Prostate gland (tissue), 2 donors: ENCODE results near the gene AKT1S1.

Experiments used
- CTCF ChIP-seq, 4 experiments: fragments of 200-600 bp in 2 of 4; fragments of 450-650 bp in 2 of 4; sonication (generic) in 2 of 4; IDR thresholded peaks; 1 replicate in 3 of 4; 2 replicates in 1 of 4; pipeline ENCODE4 v1.5.1; 2016 to 2019; ENCODE audit warnings: antibody characterized with exemption in 4 of 4, mild to moderate bottlenecking in 2 of 4, moderate library complexity in 2 of 4
- POLR2A ChIP-seq: fragments of 450-650 bp; IDR thresholded peaks from one replicate; pipeline ENCODE4 v1.6.1; 2016; ENCODE audit warnings: antibody characterized with exemption, mild to moderate bottlenecking

DNA sequence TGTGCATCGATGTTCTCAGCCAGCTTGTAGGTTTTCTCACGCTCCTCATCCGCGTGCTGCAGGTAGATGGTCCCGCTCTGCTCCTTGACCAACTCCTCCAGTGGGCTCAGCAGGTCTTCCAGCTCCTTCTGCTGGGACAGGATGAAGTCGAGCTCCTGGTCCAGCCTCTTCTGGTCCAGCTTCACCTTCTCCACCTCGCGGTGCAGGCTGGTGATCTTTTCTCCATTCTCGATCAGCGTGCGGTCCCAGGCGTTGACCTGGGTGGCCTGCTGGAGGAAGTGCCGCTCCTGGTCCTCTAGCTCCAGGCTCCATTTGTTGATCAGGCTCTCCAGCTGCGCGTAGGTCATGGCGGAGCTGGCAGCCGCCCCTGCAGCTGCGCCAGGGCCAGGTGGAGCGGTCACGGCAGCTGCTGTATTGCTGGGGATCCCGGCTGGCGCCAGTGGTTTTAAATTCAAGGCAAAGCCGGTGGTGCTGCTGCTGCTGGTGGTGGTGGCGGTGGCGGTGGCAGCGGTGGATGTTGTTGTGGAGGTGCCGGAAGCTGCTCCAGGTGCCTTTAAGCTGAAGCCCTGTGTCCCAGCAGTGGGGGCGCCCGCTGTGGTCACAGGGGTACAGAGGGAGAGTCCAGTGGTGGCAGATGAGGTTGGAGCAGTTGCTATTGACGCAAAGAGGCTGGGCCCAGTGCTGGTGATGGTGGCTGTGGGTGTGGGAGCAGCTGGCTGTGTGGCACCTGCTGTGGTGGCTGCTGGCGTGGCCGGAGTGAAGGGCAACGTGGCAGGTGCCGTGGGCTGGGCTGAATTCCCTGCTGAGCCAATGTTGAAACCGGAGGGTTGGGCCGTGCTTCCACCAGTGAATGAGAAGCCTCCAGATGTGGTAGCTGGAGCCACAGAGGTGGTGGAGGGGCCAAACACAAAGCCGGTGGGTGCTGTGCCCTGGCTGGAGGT is 31.6 kb upstream of the AKT1S1 start:
- no peak for TF ChIP-seq CTCF (IDR thresholded peaks at IDR 0.05)
- TF ChIP-seq POLR2A, result no peak
